ENCODE measurements around the gene SLC9C2.

Gene SLC9C2

GRCh38 chr1:173451981-173452380 is 150.9 kb downstream of the SLC9C2 start:
- H3K4me3 ChIP-seq (ENCODE audit: low read depth, low read length) = no peak overlapping the region
- H3K4me1 ChIP-seq (ENCODE audit: control insufficient read depth, insufficient read depth, low read length, unreplicated experiment) = peaks cover 12% of the 10 kb centered on the region
- H3K27me3 ChIP-seq (ENCODE audit: insufficient read depth, low read length) = no peaks in the 10 kb centered on the region
- H3K36me3 ChIP-seq (ENCODE audit: insufficient read depth, low read length) = no peaks in the 10 kb centered on the region
- H3K27ac ChIP-seq (ENCODE audit: low read depth, low read length) = no peak overlapping the region
- no peaks in the 10 kb centered on the region for H3K79me2 ChIP-seq (ENCODE audit: control insufficient read depth, insufficient read depth, low read length, unreplicated experiment)
- no peak overlapping the region for H2AFZ ChIP-seq (ENCODE audit: low read length, unreplicated experiment)
